SH-SY5Y (cell line): ENCODE data around the gene PDE3B.

ENCODE experiments used
- GATA2 ChIP-seq: IDR thresholded peaks from 2 replicates; pipeline ENCODE4 v1.6.1; 2011; ENCODE audit warnings: mild to moderate bottlenecking, low read depth, low read length
- GATA3 ChIP-seq: IDR thresholded peaks from 2 replicates; pipeline ENCODE4 v1.6.1; 2011; ENCODE audit warnings: low read depth, mild to moderate bottlenecking, low read length, moderate library complexity

PDE3B gene

GRCh38 chr11:14881576-14882193, 238.1 kb downstream of the PDE3B start:
- no peak for TF ChIP-seq GATA3
- no peak for TF ChIP-seq GATA2

GRCh38 chr11:14882196-14882595, 238.6 kb downstream of the PDE3B start:
- no peak for TF ChIP-seq GATA2
- no peak for TF ChIP-seq GATA3

- TF ChIP-seq GATA2 (no peak), GATA3 (no peak)
These were observed 241.2 kb downstream of the PDE3B start for GRCh38 chr11:14884667-14885273.

GRCh38 chr11:14886513-14886912, 242.9 kb downstream of the PDE3B start:
- TF ChIP-seq GATA2, result no peak
- TF ChIP-seq GATA3, result no peak

- TF ChIP-seq GATA3 (no peak), GATA2 (peak; percentile 2; the same call in 1 of the 2 replicates)
These were observed 247.8 kb downstream of the PDE3B start for GRCh38 chr11:14891143-14892035.

- no peak; the same call in 1 of the 2 replicates for TF ChIP-seq GATA2
- no peak for TF ChIP-seq GATA3
These were observed 248.5 kb downstream of the PDE3B start, which contains the start of gene CYP2R1 for GRCh38 chr11:14892036-14892556. CYP2R1 (minus strand) TSS chr11:14892231; CDS start chr11:14892205, 26 bp downstream.

GRCh38 chr11:14892577-14892976, 249.0 kb downstream of the PDE3B start:
- TF ChIP-seq GATA3 (no peak), GATA2 (no peak)

GRCh38 chr11:14894657-14895598, 251.3 kb downstream of the PDE3B start:
- TF ChIP-seq GATA2, result no peak
- TF ChIP-seq GATA3, result no peak

- no peak for TF ChIP-seq GATA3
- TF ChIP-seq GATA2, result no peak
These were observed 254.8 kb downstream of the PDE3B start for GRCh38 chr11:14898355-14898754.

GRCh38 chr11:14898906-14899305, 255.3 kb downstream of the PDE3B start:
- TF ChIP-seq GATA3, result no peak
- TF ChIP-seq GATA2, result no peak

- TF ChIP-seq GATA3 (no peak), GATA2 (no peak)
These were observed 259.2 kb downstream of the PDE3B start for GRCh38 chr11:14902650-14903350.

- TF ChIP-seq GATA3, result no peak
- TF ChIP-seq GATA2, result no peak
These were observed 261.1 kb downstream of the PDE3B start for GRCh38 chr11:14904745-14905103.

GRCh38 chr11:14905104-14906033, 261.8 kb downstream of the PDE3B start:
- TF ChIP-seq GATA2 (no peak), GATA3 (no peak)
